DND-41 (cell line): Measurements from ENCODE around the gene PATE3.

ENCODE experiments used
- ATAC-seq: fragments of 200-7000 bp; cut with Tn5 transposase; 3 replicates; pipeline ENCODE4 v1.9.1; 2021; ENCODE audit warnings: low read depth; ENCODE audit not compliant: insufficient read depth
- DNase-seq: peaks from one replicate; pipeline ENCODE4 v3.0.0-alpha.2; 2020
- H2AFZ ChIP-seq: 2 replicates; pipeline ENCODE4 v1.6.0; 2012; ENCODE audit warnings: low read depth, low read length
- H3K27ac ChIP-seq: 2 replicates; pipeline ENCODE4 v1.5.1; 2012; ENCODE audit warnings: low read length, inconsistent platforms
- H3K27me3 ChIP-seq: fragments of 200-600 bp; sonication (generic); 2 replicates; pipeline ENCODE4 v1.6.0; 2012; ENCODE audit warnings: low read length, mild to moderate bottlenecking, inconsistent platforms; ENCODE audit not compliant: insufficient read depth, poor library complexity
- H3K36me3 ChIP-seq: 2 replicates; pipeline ENCODE4 v1.5.1; 2012; ENCODE audit warnings: low read length, inconsistent platforms; ENCODE audit not compliant: insufficient read depth
- H3K4me1 ChIP-seq: 2 replicates; pipeline ENCODE4 v1.5.1; 2012; ENCODE audit warnings: mild to moderate bottlenecking, low read length; ENCODE audit not compliant: insufficient read depth
- H3K4me2 ChIP-seq: 2 replicates; pipeline ENCODE4 v1.6.0; 2012; ENCODE audit warnings: mild to moderate bottlenecking, moderate library complexity, low read length, inconsistent platforms; ENCODE audit not compliant: insufficient read depth
- H3K4me3 ChIP-seq, 2 experiments: fragments of 200-600 bp in 1 of 2; shearing (Covaris generic) in 1 of 2; 2 replicates each; pipeline ENCODE4 v1.5.1; 2012 to 2016; ENCODE audit warnings: inconsistent platforms in 2 of 2, low read length in 2 of 2, mild to moderate bottlenecking in 2 of 2, low read depth in 1 of 2, moderate library complexity in 1 of 2
- H3K79me2 ChIP-seq: 2 replicates; pipeline ENCODE4 v1.6.0; 2012; ENCODE audit warnings: low read length, inconsistent platforms; ENCODE audit not compliant: insufficient read depth
- H3K9ac ChIP-seq: 2 replicates; pipeline ENCODE4 v1.6.0; 2012; ENCODE audit warnings: low read depth, mild to moderate bottlenecking, inconsistent platforms, low read length, moderate library complexity
- H3K9me3 ChIP-seq: 2 replicates; pipeline ENCODE4 v1.5.1; 2012; ENCODE audit warnings: low read length, moderate library complexity, mild to moderate bottlenecking, inconsistent platforms; ENCODE audit not compliant: insufficient read depth, severe bottlenecking
- H4K20me1 ChIP-seq: 2 replicates; pipeline ENCODE4 v1.6.0; 2012; ENCODE audit warnings: low read length; ENCODE audit not compliant: insufficient read depth
- EZH2 ChIP-seq: IDR thresholded peaks from 3 replicates; pipeline ENCODE4 v1.6.1; 2012; ENCODE audit warnings: borderline replicate concordance, low read depth, mild to moderate bottlenecking, moderate library complexity, low read length, inconsistent platforms; ENCODE audit not compliant: severe bottlenecking
- TF ChIP-seq, protein P1 (sequence below): IDR thresholded peaks from 2 replicates; pipeline ENCODE4 v1.5.1; 2012; ENCODE audit warnings: borderline replicate concordance, low read length, moderate library complexity, mild to moderate bottlenecking; ENCODE audit not compliant: poor library complexity, severe bottlenecking; ENCODE audit errors: extremely low read depth

PATE3 gene

DNA sequence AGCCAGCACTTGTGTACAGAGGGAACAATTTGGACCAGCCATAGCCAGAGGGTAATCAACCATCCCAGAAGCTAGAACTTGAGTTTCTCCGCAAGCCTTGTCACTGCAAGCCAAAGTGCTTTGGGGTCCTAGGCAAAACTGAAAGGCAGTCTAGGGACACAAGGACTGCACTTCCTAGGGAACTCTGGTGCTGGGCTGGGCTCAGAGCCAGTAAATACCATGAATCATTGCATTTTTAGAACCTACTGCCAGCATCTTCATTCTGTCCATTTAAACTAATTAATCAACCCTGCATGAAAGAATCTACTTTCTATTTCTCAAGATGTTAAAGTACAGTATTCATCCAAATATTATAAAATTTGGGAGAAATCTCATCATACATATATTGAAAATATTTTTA is 20.0 kb downstream of the PATE3 start:
- H2AFZ ChIP-seq = no peak overlapping the region
- H3K9ac ChIP-seq = no peak overlapping the region
- H3K79me2 ChIP-seq = no peaks in the 10 kb centered on the region
- no peak overlapping the region for H3K4me3 ChIP-seq
- no peak for TF ChIP-seq EZH2
- TF ChIP-seq, protein P1, sequence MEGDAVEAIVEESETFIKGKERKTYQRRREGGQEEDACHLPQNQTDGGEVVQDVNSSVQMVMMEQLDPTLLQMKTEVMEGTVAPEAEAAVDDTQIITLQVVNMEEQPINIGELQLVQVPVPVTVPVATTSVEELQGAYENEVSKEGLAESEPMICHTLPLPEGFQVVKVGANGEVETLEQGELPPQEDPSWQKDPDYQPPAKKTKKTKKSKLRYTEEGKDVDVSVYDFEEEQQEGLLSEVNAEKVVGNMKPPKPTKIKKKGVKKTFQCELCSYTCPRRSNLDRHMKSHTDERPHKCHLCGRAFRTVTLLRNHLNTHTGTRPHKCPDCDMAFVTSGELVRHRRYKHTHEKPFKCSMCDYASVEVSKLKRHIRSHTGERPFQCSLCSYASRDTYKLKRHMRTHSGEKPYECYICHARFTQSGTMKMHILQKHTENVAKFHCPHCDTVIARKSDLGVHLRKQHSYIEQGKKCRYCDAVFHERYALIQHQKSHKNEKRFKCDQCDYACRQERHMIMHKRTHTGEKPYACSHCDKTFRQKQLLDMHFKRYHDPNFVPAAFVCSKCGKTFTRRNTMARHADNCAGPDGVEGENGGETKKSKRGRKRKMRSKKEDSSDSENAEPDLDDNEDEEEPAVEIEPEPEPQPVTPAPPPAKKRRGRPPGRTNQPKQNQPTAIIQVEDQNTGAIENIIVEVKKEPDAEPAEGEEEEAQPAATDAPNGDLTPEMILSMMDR = no peak
- H3K27ac ChIP-seq = no peak overlapping the region
- ATAC-seq (no peak), DNase-seq (no peak)
- no peaks in the 10 kb centered on the region for H3K36me3 ChIP-seq
- H3K4me1 ChIP-seq = no peaks in the 10 kb centered on the region
- no peak overlapping the region for H3K4me2 ChIP-seq
- H3K27me3 ChIP-seq = no peaks in the 10 kb centered on the region
- H4K20me1 ChIP-seq = no peaks in the 10 kb centered on the region
- peaks cover 9% of the 10 kb centered on the region for H3K9me3 ChIP-seq

DNA sequence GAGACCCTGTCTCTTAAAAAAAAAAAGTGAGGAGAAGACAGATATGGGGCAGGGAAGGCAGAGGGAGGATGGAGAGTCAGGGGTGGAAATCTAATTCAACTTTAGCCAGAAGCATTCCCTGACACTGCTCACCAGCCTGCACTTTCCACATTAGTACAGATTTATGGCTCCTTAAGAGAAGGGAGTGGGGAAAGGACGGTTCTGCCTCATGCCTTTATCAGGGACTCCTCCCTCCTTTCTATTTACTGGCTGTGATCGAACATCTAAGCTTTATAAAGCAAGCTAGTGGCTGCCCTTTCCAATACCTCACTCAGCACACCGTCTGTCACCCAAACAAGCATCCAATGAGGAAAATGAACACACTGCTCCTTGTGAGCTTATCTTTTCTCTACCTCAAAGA is 45.1 kb downstream of the PATE3 start, which contains the start of gene PATE4:
TSS of gene PATE4 (plus strand) at position 301 of the 400 bp plus-strand sequence. CDS start at position 345, 44 bp downstream.
- Histone ChIP-seq H3K9me3 (no peaks in the 10 kb centered on the region), H4K20me1 (no peaks in the 10 kb centered on the region), H3K27me3 (peaks cover 2% of the 10 kb centered on the region), H2AFZ (no peak within 1 kb of the TSS), H3K4me3 (no peak within 1 kb of the TSS), H3K36me3 (no peaks in the 10 kb centered on the region), H3K9ac (no peak within 1 kb of the TSS), H3K27ac (no peak within 1 kb of the TSS), H3K4me1 (no peaks in the 10 kb centered on the region), H3K79me2 (no peaks in the 10 kb centered on the region), H3K4me2 (no peak within 1 kb of the TSS)
- DNase-seq = no peak
- TF ChIP-seq EZH2 = no peak
- TF ChIP-seq, protein P1 = no peak
- no peak for ATAC-seq

DNA sequence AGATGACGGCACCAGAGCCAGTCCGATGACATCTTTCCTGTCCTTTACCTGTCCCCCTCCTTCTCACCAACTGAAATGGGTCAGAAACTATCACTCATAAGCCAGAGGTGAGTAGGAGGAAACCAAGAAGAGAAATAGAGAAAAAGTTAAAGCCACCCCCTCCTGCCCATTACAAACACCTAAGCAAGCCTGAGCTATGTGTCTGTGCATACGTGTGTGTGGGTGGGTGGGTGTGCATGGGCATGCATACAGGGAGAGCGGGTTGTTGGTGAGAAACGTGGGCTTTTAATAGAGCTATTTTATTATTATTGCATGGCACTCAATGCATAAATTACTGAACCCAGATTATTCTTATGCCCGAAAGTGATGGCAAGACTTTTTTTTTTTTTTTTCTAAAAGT is 47.8 kb downstream of the PATE3 start:
- Histone ChIP-seq H4K20me1 (no peaks in the 10 kb centered on the region), H3K27me3 (peaks cover 2% of the 10 kb centered on the region), H3K9ac (no peak overlapping the region), H3K27ac (no peak overlapping the region), H3K4me1 (no peaks in the 10 kb centered on the region), H3K4me3 (no peak overlapping the region), H3K9me3 (no peaks in the 10 kb centered on the region), H3K79me2 (no peaks in the 10 kb centered on the region), H3K36me3 (no peaks in the 10 kb centered on the region), H3K4me2 (no peak overlapping the region), H2AFZ (no peak overlapping the region)
- DNase-seq = no peak
- no peak for ATAC-seq
- TF ChIP-seq, protein P1 = no peak
- no peak for TF ChIP-seq EZH2
